Right lung (tissue), 5 donors: ENCODE measurements around the gene CTNNA3. TPM values are rescaled to one million over a fixed set of nuclear protein-coding genes. Genes with fewer than 3 reads are reported as not detected.

Experiments
- DNase-seq, 2 donors: peaks; one replicate each; pipeline ENCODE4 v3.0.0-alpha.2; 2013
- polyA plus RNA-seq, 5 donors: library from polyadenylated mRNA; unstranded; fragments of 120-200 nt; gene quantifications; one replicate each; pipeline versions ENCODE4 v1.2.1 to v1.2.3, GENCODE V29; 2013; ENCODE audit warnings: inconsistent platforms in 1 of 5, low replicate concordance in 1 of 5; ENCODE audit not compliant: insufficient read length in 5 of 5, insufficient read depth in 1 of 5

Gene CTNNA3
- polyA plus RNA-seq, 5 donors = 4.4 to 9.5 (median 5.2) TPM

DNA sequence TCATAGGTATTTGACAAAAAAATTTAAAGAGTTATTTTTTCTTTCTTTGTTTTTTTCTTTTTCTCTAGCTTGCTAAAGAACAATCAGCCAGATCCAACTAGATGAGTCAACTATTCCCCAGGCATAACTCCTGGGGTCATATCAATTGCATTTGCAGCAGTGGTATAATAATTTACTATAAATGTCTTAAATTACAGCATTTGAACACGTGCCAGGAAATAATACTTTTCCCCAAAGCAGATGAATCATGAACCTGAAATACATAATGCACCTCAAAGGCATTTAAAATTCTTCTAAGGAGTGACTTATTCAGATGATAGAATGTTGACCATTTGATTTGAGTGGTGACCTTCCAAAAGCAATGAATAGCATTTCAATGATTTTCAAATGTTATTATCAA is 580.0 kb downstream of the CTNNA3 start:
- no peak for DNase-seq

DNA sequence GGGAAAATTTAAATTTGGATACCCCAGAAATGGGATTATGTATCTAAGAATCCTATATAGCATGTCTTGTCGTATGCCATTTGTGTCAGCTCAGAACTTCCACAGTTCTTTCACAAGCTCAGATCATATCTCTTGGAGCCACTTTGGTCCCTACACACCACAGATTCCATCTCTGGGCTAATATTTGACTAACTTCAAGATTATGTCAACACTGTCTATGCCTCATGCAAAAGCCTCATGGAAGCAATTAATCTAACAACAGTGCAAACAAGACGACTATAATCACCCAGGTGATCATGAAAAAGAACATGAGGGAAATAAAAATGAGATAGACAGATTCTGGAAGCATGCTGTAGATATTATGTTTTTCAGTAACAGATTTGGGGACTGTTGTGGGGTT is 581.0 kb downstream of the CTNNA3 start:
- DNase-seq = no peak

- no peak for DNase-seq
These were observed 583.2 kb downstream of the CTNNA3 start for GRCh38 chr10:67112765-67113164.

DNA sequence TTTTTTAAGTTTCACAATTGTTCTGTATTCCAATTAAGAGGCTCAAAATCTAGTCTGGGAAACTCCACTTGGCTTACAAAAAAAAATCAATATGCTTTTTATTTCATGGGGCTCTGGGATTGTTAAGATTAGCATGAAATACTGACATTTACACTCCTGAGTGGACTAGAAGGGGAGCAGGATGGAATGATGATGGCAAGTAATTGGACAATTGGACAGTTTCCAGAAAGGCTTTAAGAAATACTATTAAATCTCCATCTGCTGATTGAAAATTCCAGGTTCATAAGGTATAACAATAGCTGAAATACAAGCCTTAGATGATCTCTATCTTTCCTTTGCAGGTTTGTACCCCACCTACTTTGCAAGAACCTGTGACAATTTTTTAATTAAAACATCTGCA is 585.7 kb downstream of the CTNNA3 start:
- DNase-seq = no peak

GRCh38 chr10:67107670-67108069 is 588.3 kb downstream of the CTNNA3 start:
- DNase-seq = no peak

- DNase-seq = no peak
These were observed 595.0 kb downstream of the CTNNA3 start for GRCh38 chr10:67100951-67101350.

- no peak for DNase-seq
These were observed 597.5 kb downstream of the CTNNA3 start for GRCh38 chr10:67098461-67098860.

DNA sequence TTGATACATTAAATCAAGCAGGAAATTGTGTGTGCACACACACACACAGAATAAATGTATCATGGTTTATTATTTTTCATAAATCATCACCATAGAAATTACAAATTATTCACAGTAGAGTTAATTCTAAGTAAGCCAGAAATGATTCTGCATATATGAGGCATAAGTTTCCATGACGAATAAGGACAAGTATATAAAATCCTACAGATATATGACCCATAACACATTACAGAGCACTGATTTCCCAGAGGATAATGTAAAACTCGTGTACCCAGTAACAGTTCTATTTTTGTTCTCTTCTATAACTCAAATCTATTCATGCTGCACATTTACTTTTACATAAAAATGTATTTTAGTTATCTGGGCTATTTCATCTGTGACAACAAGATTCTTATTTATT is 600.5 kb downstream of the CTNNA3 start:
- no peak for DNase-seq

DNA sequence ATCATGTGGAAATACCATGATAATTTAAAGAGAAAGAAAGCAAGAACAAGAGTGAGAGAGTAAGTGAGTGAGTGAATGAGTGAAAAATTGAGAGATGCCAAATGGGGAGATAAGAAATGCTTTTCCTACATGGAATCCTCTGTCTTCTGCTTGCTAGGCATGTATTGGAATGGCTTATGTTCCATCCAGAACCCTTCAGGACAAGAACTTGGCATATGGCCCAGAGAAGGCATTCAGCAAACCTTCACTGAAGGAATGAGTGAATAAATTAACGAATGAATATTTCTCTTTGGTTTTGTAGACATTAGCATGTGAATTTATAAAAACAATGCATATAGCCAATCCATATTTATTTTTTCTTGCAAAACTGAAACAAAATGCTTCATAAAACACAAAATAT is 608.0 kb downstream of the CTNNA3 start:
- DNase-seq = no peak

- DNase-seq = no peak
These were observed 608.9 kb downstream of the CTNNA3 start for GRCh38 chr10:67087135-67087425.

- no peak for DNase-seq
These were observed 609.5 kb downstream of the CTNNA3 start for GRCh38 chr10:67086327-67087134.

DNA sequence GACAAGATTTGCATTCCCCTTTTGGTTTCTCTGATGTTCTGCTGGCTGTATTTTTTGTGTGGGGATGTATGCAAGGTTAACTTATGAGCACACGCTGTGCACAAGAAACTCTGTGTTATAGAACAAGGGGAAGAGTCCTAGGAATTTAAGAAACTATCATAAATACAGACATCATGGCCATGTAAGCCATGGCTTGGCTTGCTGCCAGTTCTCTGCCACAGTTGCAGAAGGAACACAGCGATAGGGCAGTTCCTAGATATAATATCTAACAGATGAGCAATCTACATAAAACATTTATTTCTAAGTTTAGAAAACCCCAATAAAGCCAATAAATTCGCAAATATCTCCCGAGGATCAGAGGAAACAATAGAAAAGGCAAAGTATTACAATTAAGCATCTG is 616.9 kb downstream of the CTNNA3 start:
- DNase-seq = no peak

- no peak for DNase-seq
These were observed 618.6 kb downstream of the CTNNA3 start for GRCh38 chr10:67077376-67077775.

- no peak for DNase-seq
These were observed 619.9 kb downstream of the CTNNA3 start for GRCh38 chr10:67076144-67076543.

- DNase-seq = peak in 1 of 2 donors; percentile 18
These were observed 620.5 kb downstream of the CTNNA3 start for GRCh38 chr10:67075491-67075971.

GRCh38 chr10:67072654-67073053 is 623.3 kb downstream of the CTNNA3 start:
- no peak for DNase-seq

- DNase-seq = no peak
These were observed 645.6 kb downstream of the CTNNA3 start for GRCh38 chr10:67050415-67050814.

DNA sequence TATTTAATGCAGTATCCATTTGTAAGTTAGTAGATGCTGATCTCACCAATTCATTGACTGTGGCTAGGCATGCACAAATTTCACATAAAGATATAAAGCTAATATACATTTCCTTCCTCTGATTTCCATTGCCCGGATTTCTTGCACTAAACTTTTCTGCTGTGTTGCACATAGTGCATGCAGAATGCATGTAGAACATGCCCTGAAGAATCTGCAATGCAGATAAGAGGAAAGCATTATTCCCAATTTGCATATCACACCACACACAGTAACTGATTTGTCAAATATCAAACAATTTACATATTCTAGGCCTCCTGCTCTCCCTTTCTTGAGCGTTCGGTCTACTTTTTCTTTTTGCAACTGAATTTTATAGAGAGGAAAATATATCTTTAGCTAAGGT is 646.0 kb downstream of the CTNNA3 start:
- DNase-seq = no peak

- no peak for DNase-seq
These were observed 649.5 kb downstream of the CTNNA3 start for GRCh38 chr10:67046507-67046906.

DNA sequence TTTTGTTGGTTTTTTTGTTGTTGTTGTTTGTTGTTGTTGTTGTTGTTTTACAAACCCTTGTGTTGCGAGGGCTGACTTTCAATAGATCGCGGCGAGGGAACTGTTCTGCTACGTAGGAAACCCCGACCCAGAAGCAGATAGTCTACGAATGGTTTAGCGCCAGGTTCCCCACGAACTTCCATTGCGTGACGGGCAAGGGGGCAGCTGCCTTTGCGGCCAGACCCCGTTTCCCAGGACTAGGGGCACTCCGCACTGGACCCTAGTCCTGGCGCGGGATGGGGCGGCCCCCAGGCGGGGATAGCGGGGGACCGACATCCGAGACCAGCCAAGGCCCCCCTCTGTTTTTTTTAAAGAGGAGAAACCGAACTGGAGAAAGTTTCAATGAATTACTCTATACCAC is 650.6 kb downstream of the CTNNA3 start:
- no peak for DNase-seq

GRCh38 chr10:67043041-67043440 is 653.0 kb downstream of the CTNNA3 start:
- no peak for DNase-seq

- no peak for DNase-seq
These were observed 659.2 kb downstream of the CTNNA3 start for GRCh38 chr10:67036808-67037207.

GRCh38 chr10:67033878-67034277 is 662.1 kb downstream of the CTNNA3 start:
- DNase-seq = no peak

GRCh38 chr10:67022099-67022498 is 673.9 kb downstream of the CTNNA3 start:
- DNase-seq = peak in 1 of 2 donors; percentile 2
